ENCODE measurements around the gene MTURN.

DNA sequence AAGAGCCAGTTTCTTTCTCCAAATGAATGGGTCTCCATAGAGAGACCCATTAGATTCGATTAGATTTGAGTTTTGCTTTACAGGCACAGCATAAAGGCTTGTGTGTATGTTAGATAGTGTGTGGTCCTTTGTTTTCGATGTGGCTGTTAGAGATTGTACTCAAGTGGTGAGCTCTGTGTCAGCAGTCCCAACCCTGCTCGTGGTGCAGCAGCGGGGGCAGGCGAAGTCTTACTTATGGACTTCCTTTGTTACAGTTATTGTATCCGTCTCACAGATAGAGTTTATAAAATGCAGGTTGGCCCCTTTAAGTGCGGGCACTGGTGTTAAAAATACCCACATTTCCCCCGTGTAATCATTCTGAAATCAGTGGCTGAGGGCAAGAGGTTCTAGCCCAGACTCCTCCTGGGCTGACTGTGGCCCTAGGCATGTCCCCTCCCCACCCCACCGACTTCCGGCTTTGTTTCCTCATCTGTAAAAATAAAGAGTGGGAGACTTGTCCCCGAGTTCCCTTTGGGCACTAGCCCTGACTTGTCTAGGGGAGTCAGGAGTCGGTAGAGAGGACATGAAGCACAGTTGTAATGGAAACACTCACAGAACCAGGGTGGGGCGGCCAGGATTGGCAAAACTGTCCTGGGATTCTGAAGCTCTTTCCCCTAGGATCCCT, 28.6 kb downstream of the MTURN start:
- TF ChIP-seq CTCF (IDR thresholded peaks at IDR 0.05; ENCODE audit: low read length) (no peak), EZH2 (optimal IDR thresholded peaks at IDR 0.05; ENCODE audit: low read depth, low read length) (no peak), EZH2phosphoT487 (IDR thresholded peaks at IDR 0.05; ENCODE audit: low read length) (no peak)

All from MM.1S (cell line).